Keratinocyte (primary cell): ENCODE data around the gene ANKRD2.

Experiments used
- EZH2 ChIP-seq: IDR thresholded peaks from one replicate; pipeline ENCODE4 v1.6.1; 2012; ENCODE audit warnings: inconsistent platforms, mild to moderate bottlenecking, low read length, moderate library complexity
- TF ChIP-seq, protein P1 (sequence below), 3 experiments: IDR thresholded peaks in 1 of 3; conservative IDR thresholded peaks in 1 of 3; optimal IDR thresholded peaks in 1 of 3; 2 replicates in 2 of 3; 3 replicates in 1 of 3; pipeline versions ENCODE3 to v1.5.1; 2011; ENCODE audit warnings: low read length in 3 of 3, mild to moderate bottlenecking in 3 of 3, moderate library complexity in 2 of 3, control low read depth in 1 of 3, inconsistent platforms in 1 of 3; ENCODE audit not compliant: insufficient read depth in 2 of 3; ENCODE audit errors: extremely low read depth in 1 of 3

DNA sequence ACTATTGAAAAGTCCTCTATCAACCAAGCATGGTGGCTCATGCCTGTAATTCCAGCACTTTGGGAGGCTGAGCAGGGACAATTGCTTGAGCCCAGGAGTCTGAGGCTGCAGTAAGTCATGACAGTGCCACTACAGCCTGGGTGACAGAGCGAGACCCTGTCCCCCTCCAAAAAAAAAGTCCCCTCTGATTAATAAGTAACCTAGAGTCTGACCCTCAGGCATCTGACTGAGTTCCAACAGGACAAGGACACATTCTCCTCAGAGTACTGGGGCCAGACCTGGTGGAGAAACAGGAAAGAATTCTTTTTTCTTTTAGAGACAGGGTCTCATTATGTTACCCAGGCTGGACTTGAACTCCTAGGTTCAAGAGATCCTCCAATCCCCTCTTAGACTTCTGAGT is 50.7 kb downstream of the ANKRD2 start:
- TF ChIP-seq EZH2, result no peak
- TF ChIP-seq, protein P1, sequence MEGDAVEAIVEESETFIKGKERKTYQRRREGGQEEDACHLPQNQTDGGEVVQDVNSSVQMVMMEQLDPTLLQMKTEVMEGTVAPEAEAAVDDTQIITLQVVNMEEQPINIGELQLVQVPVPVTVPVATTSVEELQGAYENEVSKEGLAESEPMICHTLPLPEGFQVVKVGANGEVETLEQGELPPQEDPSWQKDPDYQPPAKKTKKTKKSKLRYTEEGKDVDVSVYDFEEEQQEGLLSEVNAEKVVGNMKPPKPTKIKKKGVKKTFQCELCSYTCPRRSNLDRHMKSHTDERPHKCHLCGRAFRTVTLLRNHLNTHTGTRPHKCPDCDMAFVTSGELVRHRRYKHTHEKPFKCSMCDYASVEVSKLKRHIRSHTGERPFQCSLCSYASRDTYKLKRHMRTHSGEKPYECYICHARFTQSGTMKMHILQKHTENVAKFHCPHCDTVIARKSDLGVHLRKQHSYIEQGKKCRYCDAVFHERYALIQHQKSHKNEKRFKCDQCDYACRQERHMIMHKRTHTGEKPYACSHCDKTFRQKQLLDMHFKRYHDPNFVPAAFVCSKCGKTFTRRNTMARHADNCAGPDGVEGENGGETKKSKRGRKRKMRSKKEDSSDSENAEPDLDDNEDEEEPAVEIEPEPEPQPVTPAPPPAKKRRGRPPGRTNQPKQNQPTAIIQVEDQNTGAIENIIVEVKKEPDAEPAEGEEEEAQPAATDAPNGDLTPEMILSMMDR (optimal IDR thresholded peaks at IDR 0.05 in 1 of 3, IDR thresholded peaks at IDR 0.05 in 1 of 3, conservative IDR thresholded peaks at IDR 0.05 in 1 of 3; ENCODE audit: extremely low read depth in 1 of 3, insufficient read depth in 2 of 3, low read length in 3 of 3), result no peak
